Suppressor macrophage (primary cell): ENCODE results near the gene TIMELESS.
"Not testable (repeated sequence)": the region's sequence is repeated elsewhere in the genome, so short reads cannot be mapped to it uniquely, and the experiment has no call there.

Experiments
- DNase-seq, 4 experiments: peaks; one replicate each; pipeline ENCODE4 v3.0.0-alpha.2; 2020 to 2022

The TIMELESS gene

GRCh38 chr12:56468216-56469006 lies 19.2 kb upstream of the TIMELESS start, which contains the start of gene SPRYD4:
Gene SPRYD4 (plus strand): TSS chr12:56468578. CDS start chr12:56468592, 14 bp downstream.
- DNase-seq = peak; percentile 97 to 98 (median 98)

- no peak for DNase-seq
Observed at GRCh38 chr12:56462565-56462964, 13.3 kb upstream of the TIMELESS start.

GRCh38 chr12:56461235-56462159 lies 12.3 kb upstream of the TIMELESS start:
- peak in 1 of 4 experiments; percentile 14 for DNase-seq

- no peak for DNase-seq
Observed at GRCh38 chr12:56457817-56458216, 8.6 kb upstream of the TIMELESS start.

- DNase-seq = no peak
Observed at GRCh38 chr12:56454557-56454956, 5.3 kb upstream of the TIMELESS start, which contains the start of gene MIP. Gene MIP (minus strand): TSS chr12:56454657. CDS start chr12:56454613, 44 bp downstream.

GRCh38 chr12:56451147-56451546 lies 1.9 kb upstream of the TIMELESS start:
- DNase-seq = no peak

GRCh38 chr12:56450241-56450640 lies 1.0 kb upstream of the TIMELESS start:
- DNase-seq = no peak

GRCh38 chr12:56449622-56449984 lies 377 bp upstream of the TIMELESS start:
- DNase-seq = no peak

GRCh38 chr12:56443208-56443607 lies 6.0 kb downstream of the TIMELESS start:
- not testable (repeated sequence) for DNase-seq

GRCh38 chr12:56437430-56438176 lies 11.6 kb downstream of the TIMELESS start:
- DNase-seq = no peak

GRCh38 chr12:56434828-56435227 lies 14.4 kb downstream of the TIMELESS start:
- no peak for DNase-seq

GRCh38 chr12:56431850-56432249 lies 17.4 kb downstream of the TIMELESS start:
- no peak for DNase-seq

- DNase-seq = no peak
Observed at GRCh38 chr12:56431288-56431687, 17.9 kb downstream of the TIMELESS start.

GRCh38 chr12:56425940-56426438 lies 23.2 kb downstream of the TIMELESS start:
- no peak for DNase-seq

GRCh38 chr12:56425193-56425592 lies 24.0 kb downstream of the TIMELESS start:
- no peak for DNase-seq

GRCh38 chr12:56420411-56420810 lies 28.8 kb downstream of the TIMELESS start:
- DNase-seq = peak in 2 of 4 experiments; percentile 1 to 5

- no peak for DNase-seq
Observed at GRCh38 chr12:56417739-56418138, 31.5 kb downstream of the TIMELESS start.

- no peak for DNase-seq
Observed at GRCh38 chr12:56414401-56414800, 34.8 kb downstream of the TIMELESS start.

- no peak for DNase-seq
Observed at GRCh38 chr12:56413392-56413791, 35.8 kb downstream of the TIMELESS start.

- DNase-seq = no peak
Observed at GRCh38 chr12:56411781-56412639, 37.2 kb downstream of the TIMELESS start.

GRCh38 chr12:56410768-56411167 lies 38.5 kb downstream of the TIMELESS start:
- no peak for DNase-seq
